Neural cell (in vitro differentiated cells): ENCODE results near the gene GFER.

Experiments
- EP300 ChIP-seq: fragments of 450-650 bp; conservative IDR thresholded peaks from 2 replicates; pipeline ENCODE4 v1.6.1; 2014; ENCODE audit warnings: antibody characterized with exemption, mild to moderate bottlenecking, moderate library complexity; ENCODE audit not compliant: poor library complexity, severe bottlenecking
- EZH2 ChIP-seq: fragments of 200-600, 300-800 bp; shearing (Covaris generic), sonication (generic); IDR thresholded peaks from 2 replicates; pipeline ENCODE4 v1.6.1; 2014; ENCODE audit warnings: antibody characterized with exemption, low read length, borderline replicate concordance, mild to moderate bottlenecking; ENCODE audit not compliant: insufficient read depth, poor library complexity, severe bottlenecking
- TF ChIP-seq, protein P1 (sequence below): fragments of 450-650 bp; IDR thresholded peaks from 2 replicates; pipeline ENCODE4 v1.5.1; 2014; ENCODE audit warnings: antibody characterized with exemption, mild to moderate bottlenecking, moderate library complexity; ENCODE audit not compliant: poor library complexity, severe bottlenecking

DNA sequence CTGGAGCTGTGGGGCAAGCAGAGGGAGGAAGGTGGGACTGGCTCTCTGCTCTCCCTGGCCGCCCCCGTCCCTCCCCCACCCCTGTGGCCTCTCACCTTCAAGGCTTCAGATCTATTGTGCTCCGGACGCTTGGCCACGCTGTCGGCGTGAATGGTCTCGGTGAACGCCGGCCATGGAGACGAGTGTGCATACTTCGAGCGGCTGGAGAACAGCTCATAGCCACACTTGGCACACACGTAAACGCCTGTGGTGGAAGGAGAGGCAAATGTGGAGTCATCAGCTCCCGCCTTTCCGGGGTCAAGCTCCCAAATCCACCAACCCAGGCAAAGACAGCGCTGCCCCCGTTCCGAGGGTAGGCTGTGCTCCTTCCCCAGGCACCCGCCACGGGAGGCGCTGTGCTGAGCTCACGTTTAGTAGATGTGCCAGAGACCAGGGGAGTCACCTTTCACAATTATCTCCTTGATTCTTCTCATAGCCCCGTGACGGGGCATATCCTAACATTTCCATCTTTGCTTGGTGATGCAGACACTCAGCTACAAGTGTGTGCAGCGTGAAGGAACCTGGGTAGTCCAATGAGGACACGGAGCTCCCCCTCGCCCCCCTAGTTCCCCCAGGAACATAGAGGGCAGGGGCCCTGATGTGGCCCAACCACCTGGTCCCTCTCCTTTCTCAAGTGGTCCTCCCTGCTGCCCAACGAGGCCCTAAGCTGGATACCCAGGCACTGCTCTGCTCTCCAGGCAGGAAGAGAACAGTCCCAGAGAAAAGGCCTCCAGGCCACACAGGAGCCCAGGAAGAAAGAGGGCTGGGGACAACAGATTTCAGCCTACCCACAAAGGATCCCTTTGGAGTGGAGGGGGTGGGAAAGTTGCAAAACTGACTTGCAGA, 42.6 kb upstream of the GFER start:
- TF ChIP-seq, protein P1, sequence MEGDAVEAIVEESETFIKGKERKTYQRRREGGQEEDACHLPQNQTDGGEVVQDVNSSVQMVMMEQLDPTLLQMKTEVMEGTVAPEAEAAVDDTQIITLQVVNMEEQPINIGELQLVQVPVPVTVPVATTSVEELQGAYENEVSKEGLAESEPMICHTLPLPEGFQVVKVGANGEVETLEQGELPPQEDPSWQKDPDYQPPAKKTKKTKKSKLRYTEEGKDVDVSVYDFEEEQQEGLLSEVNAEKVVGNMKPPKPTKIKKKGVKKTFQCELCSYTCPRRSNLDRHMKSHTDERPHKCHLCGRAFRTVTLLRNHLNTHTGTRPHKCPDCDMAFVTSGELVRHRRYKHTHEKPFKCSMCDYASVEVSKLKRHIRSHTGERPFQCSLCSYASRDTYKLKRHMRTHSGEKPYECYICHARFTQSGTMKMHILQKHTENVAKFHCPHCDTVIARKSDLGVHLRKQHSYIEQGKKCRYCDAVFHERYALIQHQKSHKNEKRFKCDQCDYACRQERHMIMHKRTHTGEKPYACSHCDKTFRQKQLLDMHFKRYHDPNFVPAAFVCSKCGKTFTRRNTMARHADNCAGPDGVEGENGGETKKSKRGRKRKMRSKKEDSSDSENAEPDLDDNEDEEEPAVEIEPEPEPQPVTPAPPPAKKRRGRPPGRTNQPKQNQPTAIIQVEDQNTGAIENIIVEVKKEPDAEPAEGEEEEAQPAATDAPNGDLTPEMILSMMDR, result no peak
- no peak for TF ChIP-seq EZH2
- TF ChIP-seq EP300, result no peak
